Measurements from ENCODE around the gene HRAS.

DNA sequence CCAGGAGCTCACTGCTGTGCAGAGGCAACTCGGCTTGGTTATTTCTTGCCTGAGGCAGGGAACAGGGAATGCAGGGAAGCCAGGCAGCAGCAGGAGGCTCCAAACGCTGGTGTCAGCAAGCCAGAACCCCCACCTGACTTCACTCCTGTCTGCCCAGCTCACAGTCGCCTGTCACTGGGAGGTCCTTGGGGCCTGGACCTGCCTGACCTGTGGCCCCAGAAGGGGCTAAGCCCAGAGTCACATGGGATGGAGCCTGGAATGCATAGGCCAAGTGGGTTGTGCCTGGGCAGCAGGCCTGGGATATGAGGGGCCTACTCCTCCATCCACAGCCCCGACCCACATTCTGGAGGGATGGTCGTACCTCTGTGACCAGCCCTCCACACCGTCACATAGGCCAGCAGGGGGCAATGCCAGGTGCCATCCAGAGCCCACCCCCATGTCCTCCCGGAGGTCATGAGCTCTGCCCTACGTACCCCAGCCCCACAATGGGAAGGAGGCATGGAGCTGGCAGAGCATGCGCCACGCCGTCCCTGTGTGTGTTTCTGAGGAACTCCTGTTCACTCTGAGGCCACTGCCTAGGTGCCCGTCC lies 30.6 kb upstream of the HRAS start:
- TF ChIP-seq POLR2A (IDR thresholded peaks at IDR 0.05), result no peak
- TF ChIP-seq, protein P1, sequence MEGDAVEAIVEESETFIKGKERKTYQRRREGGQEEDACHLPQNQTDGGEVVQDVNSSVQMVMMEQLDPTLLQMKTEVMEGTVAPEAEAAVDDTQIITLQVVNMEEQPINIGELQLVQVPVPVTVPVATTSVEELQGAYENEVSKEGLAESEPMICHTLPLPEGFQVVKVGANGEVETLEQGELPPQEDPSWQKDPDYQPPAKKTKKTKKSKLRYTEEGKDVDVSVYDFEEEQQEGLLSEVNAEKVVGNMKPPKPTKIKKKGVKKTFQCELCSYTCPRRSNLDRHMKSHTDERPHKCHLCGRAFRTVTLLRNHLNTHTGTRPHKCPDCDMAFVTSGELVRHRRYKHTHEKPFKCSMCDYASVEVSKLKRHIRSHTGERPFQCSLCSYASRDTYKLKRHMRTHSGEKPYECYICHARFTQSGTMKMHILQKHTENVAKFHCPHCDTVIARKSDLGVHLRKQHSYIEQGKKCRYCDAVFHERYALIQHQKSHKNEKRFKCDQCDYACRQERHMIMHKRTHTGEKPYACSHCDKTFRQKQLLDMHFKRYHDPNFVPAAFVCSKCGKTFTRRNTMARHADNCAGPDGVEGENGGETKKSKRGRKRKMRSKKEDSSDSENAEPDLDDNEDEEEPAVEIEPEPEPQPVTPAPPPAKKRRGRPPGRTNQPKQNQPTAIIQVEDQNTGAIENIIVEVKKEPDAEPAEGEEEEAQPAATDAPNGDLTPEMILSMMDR (IDR thresholded peaks at IDR 0.05), result no peak

Measured in esophagus squamous epithelium (tissue), 4 donors.